ENCODE measurements around the gene MYOM3.

The MYOM3 gene

GRCh38 chr1:24093732-24094131, 18.2 kb downstream of the MYOM3 start:
- TF ChIP-seq EGR1 (IDR thresholded peaks at IDR 0.05) (no peak), ZBTB7A (IDR thresholded peaks at IDR 0.05; ENCODE audit: low read depth) (no peak), TCF12 (IDR thresholded peaks at IDR 0.05; ENCODE audit: low read depth) (no peak), CEBPB (IDR thresholded peaks at IDR 0.05) (no peak), CREB1 (IDR thresholded peaks at IDR 0.05; ENCODE audit: low read depth) (no peak), TAF1 (IDR thresholded peaks at IDR 0.05; ENCODE audit: low read depth) (no peak), FOXM1 (IDR thresholded peaks at IDR 0.05; ENCODE audit: borderline replicate concordance, low read depth) (no peak), NFIC (IDR thresholded peaks at IDR 0.05) (no peak), TEAD4 (IDR thresholded peaks at IDR 0.05) (no peak), YY1 (IDR thresholded peaks at IDR 0.05; ENCODE audit: low read depth) (no peak)
- TF ChIP-seq, protein P1, sequence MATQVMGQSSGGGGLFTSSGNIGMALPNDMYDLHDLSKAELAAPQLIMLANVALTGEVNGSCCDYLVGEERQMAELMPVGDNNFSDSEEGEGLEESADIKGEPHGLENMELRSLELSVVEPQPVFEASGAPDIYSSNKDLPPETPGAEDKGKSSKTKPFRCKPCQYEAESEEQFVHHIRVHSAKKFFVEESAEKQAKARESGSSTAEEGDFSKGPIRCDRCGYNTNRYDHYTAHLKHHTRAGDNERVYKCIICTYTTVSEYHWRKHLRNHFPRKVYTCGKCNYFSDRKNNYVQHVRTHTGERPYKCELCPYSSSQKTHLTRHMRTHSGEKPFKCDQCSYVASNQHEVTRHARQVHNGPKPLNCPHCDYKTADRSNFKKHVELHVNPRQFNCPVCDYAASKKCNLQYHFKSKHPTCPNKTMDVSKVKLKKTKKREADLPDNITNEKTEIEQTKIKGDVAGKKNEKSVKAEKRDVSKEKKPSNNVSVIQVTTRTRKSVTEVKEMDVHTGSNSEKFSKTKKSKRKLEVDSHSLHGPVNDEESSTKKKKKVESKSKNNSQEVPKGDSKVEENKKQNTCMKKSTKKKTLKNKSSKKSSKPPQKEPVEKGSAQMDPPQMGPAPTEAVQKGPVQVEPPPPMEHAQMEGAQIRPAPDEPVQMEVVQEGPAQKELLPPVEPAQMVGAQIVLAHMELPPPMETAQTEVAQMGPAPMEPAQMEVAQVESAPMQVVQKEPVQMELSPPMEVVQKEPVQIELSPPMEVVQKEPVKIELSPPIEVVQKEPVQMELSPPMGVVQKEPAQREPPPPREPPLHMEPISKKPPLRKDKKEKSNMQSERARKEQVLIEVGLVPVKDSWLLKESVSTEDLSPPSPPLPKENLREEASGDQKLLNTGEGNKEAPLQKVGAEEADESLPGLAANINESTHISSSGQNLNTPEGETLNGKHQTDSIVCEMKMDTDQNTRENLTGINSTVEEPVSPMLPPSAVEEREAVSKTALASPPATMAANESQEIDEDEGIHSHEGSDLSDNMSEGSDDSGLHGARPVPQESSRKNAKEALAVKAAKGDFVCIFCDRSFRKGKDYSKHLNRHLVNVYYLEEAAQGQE (IDR thresholded peaks at IDR 0.05; ENCODE audit: low read depth): no peak

- TF ChIP-seq TCF12 (IDR thresholded peaks at IDR 0.05; ENCODE audit: low read depth): no peak
- TF ChIP-seq, protein P1 (IDR thresholded peaks at IDR 0.05; ENCODE audit: low read depth): no peak
These were observed 19.0 kb downstream of the MYOM3 start for GRCh38 chr1:24092979-24093378.

- TF ChIP-seq TEAD4 (IDR thresholded peaks at IDR 0.05): no peak
- TF ChIP-seq YY1 (IDR thresholded peaks at IDR 0.05; ENCODE audit: low read depth): no peak
- TF ChIP-seq EP300 (IDR thresholded peaks at IDR 0.05; ENCODE audit: borderline replicate concordance): no peak
- TF ChIP-seq, protein P1 (IDR thresholded peaks at IDR 0.05; ENCODE audit: low read depth): no peak
- no peak for TF ChIP-seq TCF12 (IDR thresholded peaks at IDR 0.05; ENCODE audit: low read depth)
- no peak for TF ChIP-seq CEBPB (IDR thresholded peaks at IDR 0.05)
- TF ChIP-seq ZBTB7A (IDR thresholded peaks at IDR 0.05; ENCODE audit: low read depth): no peak
- no peak for TF ChIP-seq NFIC (IDR thresholded peaks at IDR 0.05)
- no peak for TF ChIP-seq RAD21 (IDR thresholded peaks at IDR 0.05; ENCODE audit: low read depth)
These were observed 19.9 kb downstream of the MYOM3 start for GRCh38 chr1:24091971-24092482.

- TF ChIP-seq, protein P1 (IDR thresholded peaks at IDR 0.05; ENCODE audit: low read depth): no peak
- TF ChIP-seq CEBPB (IDR thresholded peaks at IDR 0.05) (no peak), CREB1 (IDR thresholded peaks at IDR 0.05; ENCODE audit: low read depth) (no peak), YY1 (IDR thresholded peaks at IDR 0.05; ENCODE audit: low read depth) (no peak), MAX (IDR thresholded peaks at IDR 0.05) (no peak), EGR1 (IDR thresholded peaks at IDR 0.05) (no peak), ZBTB7A (IDR thresholded peaks at IDR 0.05; ENCODE audit: low read depth) (no peak), FOXM1 (IDR thresholded peaks at IDR 0.05; ENCODE audit: borderline replicate concordance, low read depth) (no peak), TCF12 (IDR thresholded peaks at IDR 0.05; ENCODE audit: low read depth) (no peak), RAD21 (IDR thresholded peaks at IDR 0.05; ENCODE audit: low read depth) (no peak), TEAD4 (IDR thresholded peaks at IDR 0.05) (no peak), NFIC (IDR thresholded peaks at IDR 0.05) (no peak), EP300 (IDR thresholded peaks at IDR 0.05; ENCODE audit: borderline replicate concordance) (no peak), TAF1 (IDR thresholded peaks at IDR 0.05; ENCODE audit: low read depth) (no peak)
- TF ChIP-seq, protein P2, sequence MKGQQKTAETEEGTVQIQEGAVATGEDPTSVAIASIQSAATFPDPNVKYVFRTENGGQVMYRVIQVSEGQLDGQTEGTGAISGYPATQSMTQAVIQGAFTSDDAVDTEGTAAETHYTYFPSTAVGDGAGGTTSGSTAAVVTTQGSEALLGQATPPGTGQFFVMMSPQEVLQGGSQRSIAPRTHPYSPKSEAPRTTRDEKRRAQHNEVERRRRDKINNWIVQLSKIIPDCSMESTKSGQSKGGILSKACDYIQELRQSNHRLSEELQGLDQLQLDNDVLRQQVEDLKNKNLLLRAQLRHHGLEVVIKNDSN (IDR thresholded peaks at IDR 0.05): no peak
These were observed 21.2 kb downstream of the MYOM3 start for GRCh38 chr1:24090736-24091135.

Data from Ishikawa (cell line).